NCI-H345 treated with DMSO at 0.1 percent for 48 hours (cell line): Measurements from ENCODE around the gene ESYT1.
"Not testable (repeated sequence)": the region's sequence is repeated elsewhere in the genome, so short reads cannot be mapped to it uniquely, and the experiment has no call there.

Source experiments
- DNase-seq: peaks from one replicate; lab custom pipeline; 2025; ENCODE audit not compliant: unreplicated experiment; lab: John Stamatoyannopoulos, UW

ESYT1 gene

GRCh38 chr12:56155256-56155845, 27.3 kb downstream of the ESYT1 start:
- DNase-seq, result no peak

- DNase-seq, result not testable (repeated sequence)
These were observed 28.6 kb downstream of the ESYT1 start for GRCh38 chr12:56156464-56157200.

- peak; percentile 90 for DNase-seq
These were observed 29.3 kb downstream of the ESYT1 start for GRCh38 chr12:56157201-56158028.

GRCh38 chr12:56158029-56158925, 30.2 kb downstream of the ESYT1 start, which contains the start of gene MYL6:
Gene MYL6 (plus strand): TSS chr12:56158359. CDS start chr12:56158402, 43 bp downstream.
- peak; percentile 98 for DNase-seq

- DNase-seq, result no peak
These were observed 30.9 kb downstream of the ESYT1 start for GRCh38 chr12:56158926-56159461.

GRCh38 chr12:56159482-56160192, 31.6 kb downstream of the ESYT1 start:
- no peak for DNase-seq

GRCh38 chr12:56160193-56160763, 32.2 kb downstream of the ESYT1 start:
- no peak for DNase-seq

GRCh38 chr12:56160894-56161689, 33.0 kb downstream of the ESYT1 start:
- no peak for DNase-seq

GRCh38 chr12:56161690-56162351, 33.8 kb downstream of the ESYT1 start:
- DNase-seq, result no peak

GRCh38 chr12:56162468-56163290, 34.6 kb downstream of the ESYT1 start:
- no peak for DNase-seq

GRCh38 chr12:56163533-56164344, 35.7 kb downstream of the ESYT1 start:
- no peak for DNase-seq

GRCh38 chr12:56164345-56164729, 36.3 kb downstream of the ESYT1 start:
- DNase-seq, result no peak

GRCh38 chr12:56165369-56165768, 37.3 kb downstream of the ESYT1 start:
- no peak for DNase-seq

- no peak for DNase-seq
These were observed 41.2 kb downstream of the ESYT1 start for GRCh38 chr12:56169229-56169759.

- DNase-seq, result no peak
These were observed 44.8 kb downstream of the ESYT1 start for GRCh38 chr12:56172839-56173238.

- DNase-seq, result no peak
These were observed 50.3 kb downstream of the ESYT1 start for GRCh38 chr12:56178347-56178746.
